ENCODE results near the gene GMDS.

- TF ChIP-seq, protein P1, sequence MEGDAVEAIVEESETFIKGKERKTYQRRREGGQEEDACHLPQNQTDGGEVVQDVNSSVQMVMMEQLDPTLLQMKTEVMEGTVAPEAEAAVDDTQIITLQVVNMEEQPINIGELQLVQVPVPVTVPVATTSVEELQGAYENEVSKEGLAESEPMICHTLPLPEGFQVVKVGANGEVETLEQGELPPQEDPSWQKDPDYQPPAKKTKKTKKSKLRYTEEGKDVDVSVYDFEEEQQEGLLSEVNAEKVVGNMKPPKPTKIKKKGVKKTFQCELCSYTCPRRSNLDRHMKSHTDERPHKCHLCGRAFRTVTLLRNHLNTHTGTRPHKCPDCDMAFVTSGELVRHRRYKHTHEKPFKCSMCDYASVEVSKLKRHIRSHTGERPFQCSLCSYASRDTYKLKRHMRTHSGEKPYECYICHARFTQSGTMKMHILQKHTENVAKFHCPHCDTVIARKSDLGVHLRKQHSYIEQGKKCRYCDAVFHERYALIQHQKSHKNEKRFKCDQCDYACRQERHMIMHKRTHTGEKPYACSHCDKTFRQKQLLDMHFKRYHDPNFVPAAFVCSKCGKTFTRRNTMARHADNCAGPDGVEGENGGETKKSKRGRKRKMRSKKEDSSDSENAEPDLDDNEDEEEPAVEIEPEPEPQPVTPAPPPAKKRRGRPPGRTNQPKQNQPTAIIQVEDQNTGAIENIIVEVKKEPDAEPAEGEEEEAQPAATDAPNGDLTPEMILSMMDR (conservative IDR thresholded peaks at IDR 0.05; ENCODE audit: low read depth, low read length), result no peak
- TF ChIP-seq POLR2A (IDR thresholded peaks at IDR 0.05; ENCODE audit: low read depth, low read length) (no peak), SMC3 (IDR thresholded peaks at IDR 0.05; ENCODE audit: low read depth, low read length) (no peak), RFX5 (IDR thresholded peaks at IDR 0.05; ENCODE audit: low read depth, low read length) (no peak), RCOR1 (IDR thresholded peaks at IDR 0.05; ENCODE audit: insufficient replicate concordance, low read length) (no peak), ELK1 (IDR thresholded peaks at IDR 0.05; ENCODE audit: borderline replicate concordance, low read depth, low read length) (no peak), RAD21 (IDR thresholded peaks at IDR 0.05; ENCODE audit: low read length) (no peak), CEBPB (IDR thresholded peaks at IDR 0.05; ENCODE audit: low read depth, low read length) (peak; percentile 64), MXI1 (IDR thresholded peaks at IDR 0.05; ENCODE audit: borderline replicate concordance, low read depth, low read length) (no peak), MAFK (IDR thresholded peaks at IDR 0.05; ENCODE audit: low read depth, low read length) (no peak)
- TF ChIP-seq, protein P2, sequence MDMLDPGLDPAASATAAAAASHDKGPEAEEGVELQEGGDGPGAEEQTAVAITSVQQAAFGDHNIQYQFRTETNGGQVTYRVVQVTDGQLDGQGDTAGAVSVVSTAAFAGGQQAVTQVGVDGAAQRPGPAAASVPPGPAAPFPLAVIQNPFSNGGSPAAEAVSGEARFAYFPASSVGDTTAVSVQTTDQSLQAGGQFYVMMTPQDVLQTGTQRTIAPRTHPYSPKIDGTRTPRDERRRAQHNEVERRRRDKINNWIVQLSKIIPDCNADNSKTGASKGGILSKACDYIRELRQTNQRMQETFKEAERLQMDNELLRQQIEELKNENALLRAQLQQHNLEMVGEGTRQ (IDR thresholded peaks at IDR 0.05; ENCODE audit: low read depth, low read length), result no peak
Observed at GRCh38 chr6:1949538-1949937, 295.9 kb downstream of the GMDS start.
